Measurements from ENCODE around the gene RPS24.

- TF ChIP-seq CTCF (IDR thresholded peaks at IDR 0.05 in 4 of 5, conservative IDR thresholded peaks at IDR 0.05 in 1 of 5) (no peak), POLR2A (IDR thresholded peaks at IDR 0.05) (no peak)
Observed at GRCh38 chr10:78010278-78010677, 23.4 kb upstream of the RPS24 start.

All from gastrocnemius medialis (tissue), 4 donors.